ENCODE data around the gene MGAT2.

- TF ChIP-seq CTCF (IDR thresholded peaks at IDR 0.05 in 4 of 5, conservative IDR thresholded peaks at IDR 0.05 in 1 of 5) (no peak), POLR2A (IDR thresholded peaks at IDR 0.05) (no peak)
These were observed 7.9 kb upstream of the MGAT2 start for GRCh38 chr14:49612671-49613070.
